K562 (cell line): Measurements from ENCODE around the gene FIZ1. TPM values are rescaled to one million over a fixed set of nuclear protein-coding genes. Genes with fewer than 3 reads are reported as not detected.

ENCODE experiments used
- EP300 ChIP-seq: IDR thresholded peaks from 2 replicates; pipeline ENCODE4 v1.6.1; 2012; ENCODE audit warnings: low read length, improper control_type of control experiment
- JUND ChIP-seq, 2 experiments: IDR thresholded peaks; 2 replicates in 1 of 2; 3 replicates in 1 of 2; pipeline ENCODE4 v1.6.1; 2011; ENCODE audit warnings: borderline replicate concordance in 2 of 2, low read depth in 2 of 2, low read length in 2 of 2, improper control_type of control experiment in 1 of 2, missing biosample characterization in 1 of 2, missing genetic modification characterization in 1 of 2, missing genetic modification reagents in 1 of 2
- NCOA2 ChIP-seq, 2 experiments: fragments of 450-650 bp; IDR thresholded peaks; 2 replicates each; pipeline ENCODE4 v1.6.1; 2018; ENCODE audit warnings: mild to moderate bottlenecking in 2 of 2, moderate library complexity in 1 of 2; ENCODE audit not compliant: partially characterized antibody in 2 of 2
- NFYB ChIP-seq: IDR thresholded peaks from 2 replicates; pipeline ENCODE4 v1.6.1; 2011; ENCODE audit warnings: mild to moderate bottlenecking, moderate library complexity; ENCODE audit not compliant: insufficient read length; ENCODE audit errors: extremely low read depth
- POLR3A ChIP-seq: IDR thresholded peaks from 2 replicates; pipeline ENCODE4 v1.6.1; 2011; ENCODE audit warnings: borderline replicate concordance, mild to moderate bottlenecking, moderate library complexity; ENCODE audit not compliant: insufficient read length, insufficient read depth; ENCODE audit errors: extremely low read depth
- PRDM10 ChIP-seq: fragments of 450-650 bp; IDR thresholded peaks from 2 replicates; pipeline ENCODE4 v1.6.1; 2018; ENCODE audit not compliant: partially characterized antibody
- RAD21 ChIP-seq, 2 experiments: fragments of 250-450 bp in 1 of 2; fragments of 450-650 bp in 1 of 2; sonication (Bioruptor Pico) in 1 of 2; formaldehyde crosslinking in 1 of 2; IDR thresholded peaks in 1 of 2; conservative IDR thresholded peaks in 1 of 2; 2 replicates each; pipeline versions ENCODE4 v1.4.0 to v1.8.0; 2020 to 2022; ENCODE audit warnings: mild to moderate bottlenecking in 2 of 2, moderate library complexity in 1 of 2
- SMARCA5 ChIP-seq: fragments of 450-650 bp; IDR thresholded peaks from 2 replicates; pipeline ENCODE4 v1.6.1; 2016
- SREBF2 ChIP-seq: sonication (generic); formaldehyde crosslinking; IDR thresholded peaks from 2 replicates; pipeline ENCODE4 v1.4.0; 2020; ENCODE audit warnings: mild to moderate bottlenecking, missing genetic modification reagents
- ZBTB43 ChIP-seq: sonication (generic); formaldehyde crosslinking; IDR thresholded peaks from 2 replicates; pipeline ENCODE4 v1.8.0; 2023; ENCODE audit warnings: mild to moderate bottlenecking, missing genetic modification reagents
- ZBTB49 ChIP-seq: sonication (generic); formaldehyde crosslinking; IDR thresholded peaks from 2 replicates; pipeline ENCODE4 v1.8.0; 2022; ENCODE audit warnings: missing genetic modification reagents, mild to moderate bottlenecking, borderline replicate concordance
- ZBTB8A ChIP-seq: fragments of 450-650 bp; IDR thresholded peaks from 2 replicates; pipeline ENCODE4 v1.6.1; 2018; ENCODE audit warnings: mild to moderate bottlenecking, moderate library complexity; ENCODE audit not compliant: partially characterized antibody
- ZBTB9 ChIP-seq: fragments of 450-650 bp; formaldehyde crosslinking; IDR thresholded peaks from 2 replicates; pipeline ENCODE4 v1.4.0; 2020; ENCODE audit warnings: mild to moderate bottlenecking, moderate library complexity
- ZNF280B ChIP-seq: fragments of 250-450 bp; sonication (Bioruptor Pico); IDR thresholded peaks from 2 replicates; pipeline ENCODE4 v1.5.1; 2021; ENCODE audit warnings: mild to moderate bottlenecking
- ZNF717 ChIP-seq: fragments of 250-450 bp; sonication (Bioruptor Pico); IDR thresholded peaks from 2 replicates; pipeline ENCODE4 v1.5.0; 2021
- polyA plus RNA-seq, 8 experiments: library from polyadenylated mRNA; depleted of rRNA in 4 of 8; stranded (reverse) in 5 of 8; unstranded in 3 of 8; fragments of >200 nt; fragmentation: Nextera tagmentation in 2 of 8; fragmentation: Illumina TruSeq in 1 of 8; extraction: Ambion mirVana in 2 of 8; extraction: Trizol in 1 of 8; gene quantifications; 2 replicates each; pipeline versions ENCODE4 v1.2.1 to v1.2.3, GENCODE V29; 2011 to 2014; ENCODE audit warnings: inconsistent platforms in 1 of 8, missing spikeins in 1 of 8
- total RNA-seq, 7 experiments: library from RNA; depleted of rRNA in 6 of 7; stranded (reverse); fragments of >200 nt in 6 of 7; fragmentation: Illumina TruSeq in 2 of 7; extraction: Trizol in 2 of 7; gene quantifications; 2 replicates each; pipeline versions ENCODE4 v1.2.1 to v1.2.3, GENCODE V29; 2011 to 2021; ENCODE audit warnings: low replicate concordance in 1 of 7

Gene FIZ1
- total and polyA plus RNA-seq, 9 of the 15 experiments (the other 6 are each of a cell fraction or from before 2014, with no cell fraction given) = 0.79 to 17.5 (median 5.5) TPM

GRCh38 chr19:55599842-55600661 lies 735 bp upstream of the FIZ1 start, which contains the start of gene ZNF524 (continued):
- TF ChIP-seq NCOA2 (IDR thresholded peaks at IDR 0.05; ENCODE audit: partially characterized antibody in 2 of 2) = no peak
- no peak for TF ChIP-seq SREBF2 (CRISPR knock-in tag)
- no peak for TF ChIP-seq SMARCA5
- TF ChIP-seq ZBTB49 (CRISPR knock-in tag) = no peak
- no peak for TF ChIP-seq ZNF280B (CRISPR knock-in tag)
- TF ChIP-seq ZBTB9 (CRISPR knock-in tag) = no peak
- TF ChIP-seq ZBTB8A = no peak
- TF ChIP-seq EP300 = no peak
- peak; percentile 59 for TF ChIP-seq PRDM10
- TF ChIP-seq NFYB = no peak
- no peak for TF ChIP-seq JUND (IDR thresholded peaks at IDR 0.05; ENCODE audit: borderline replicate concordance, low read depth, low read length)
- TF ChIP-seq JUND (tag; IDR thresholded peaks at IDR 0.05; ENCODE audit: borderline replicate concordance, low read depth, low read length) = peak; percentile 44; the same call in 1 of the 3 replicates
- TF ChIP-seq ZBTB43 = no peak
- TF ChIP-seq RAD21 (CRISPR knock-in tag; conservative IDR thresholded peaks at IDR 0.05 in 1 of 2, IDR thresholded peaks at IDR 0.05 in 1 of 2) = no peak
- TF ChIP-seq POLR3A = no peak
- TF ChIP-seq ZNF717 = no peak
